KMS-11 (cell line): Measurements from ENCODE around the gene TMEM232.

Experiments used
- H2AFZ ChIP-seq: fragments of 200-600 bp; sonication (generic); 2 replicates; pipeline ENCODE4 v1.6.1; 2016; ENCODE audit warnings: antibody characterized with exemption, mixed run types, low read depth
- H3K27ac ChIP-seq: fragments of 200-600 bp; sonication (generic); 2 replicates; pipeline ENCODE4 v1.6.1; 2016; ENCODE audit warnings: mild to moderate bottlenecking, mixed run types
- H3K27me3 ChIP-seq: fragments of 200-600 bp; sonication (generic); 2 replicates; pipeline ENCODE4 v1.6.1; 2017; ENCODE audit warnings: mild to moderate bottlenecking, low read depth, mixed run types, moderate library complexity; ENCODE audit not compliant: insufficient read depth
- H3K36me3 ChIP-seq: fragments of 200-600 bp; sonication (generic); 2 replicates; pipeline ENCODE4 v1.6.1; 2017; ENCODE audit warnings: mild to moderate bottlenecking, mixed run types; ENCODE audit not compliant: insufficient read depth
- H3K4me1 ChIP-seq: fragments of 200-600 bp; sonication (generic); 2 replicates; pipeline ENCODE4 v1.6.1; 2016; ENCODE audit warnings: mild to moderate bottlenecking, low read depth, mixed run types; ENCODE audit not compliant: poor library complexity, severe bottlenecking
- H3K4me2 ChIP-seq: fragments of 200-600 bp; sonication (generic); 2 replicates; pipeline ENCODE4 v1.7.0; 2016; ENCODE audit warnings: mild to moderate bottlenecking, mixed run types
- H3K4me3 ChIP-seq: fragments of 200-600 bp; sonication (generic); IDR thresholded peaks from 2 replicates; pipeline ENCODE4 v1.6.1; 2017; ENCODE audit warnings: low read depth, low read length, mixed read lengths; ENCODE audit not compliant: insufficient read depth
- H3K79me2 ChIP-seq: fragments of 200-600 bp; sonication (generic); 2 replicates; pipeline ENCODE4 v1.6.1; 2016; ENCODE audit warnings: low read depth, mixed run types; ENCODE audit not compliant: insufficient read depth
- H3K9ac ChIP-seq: fragments of 200-600 bp; sonication (generic); 2 replicates; pipeline ENCODE4 v1.6.1; 2016; ENCODE audit warnings: mild to moderate bottlenecking, mixed run types
- H4K20me1 ChIP-seq: fragments of 200-600 bp; sonication (generic); 2 replicates; pipeline ENCODE4 v1.6.1; 2016; ENCODE audit warnings: mild to moderate bottlenecking, mixed run types; ENCODE audit not compliant: insufficient read depth
- CTCF ChIP-seq: fragments of 200-600 bp; sonication (generic); conservative IDR thresholded peaks from 2 replicates; pipeline ENCODE4 v1.6.1; 2017; ENCODE audit warnings: low read depth, mild to moderate bottlenecking, antibody characterized with exemption, low read length, moderate library complexity, mixed read lengths

TMEM232 gene

GRCh38 chr5:110718311-110718710 lies 8.2 kb downstream of the TMEM232 start:
- no peak overlapping the region for H3K4me3 ChIP-seq
- no peaks in the 10 kb centered on the region for H3K79me2 ChIP-seq
- H4K20me1 ChIP-seq, result no peaks in the 10 kb centered on the region
- H3K27me3 ChIP-seq, result no peaks in the 10 kb centered on the region
- no peak overlapping the region for H2AFZ ChIP-seq
- no peak for TF ChIP-seq CTCF
- H3K4me2 ChIP-seq, result no peak overlapping the region
- H3K9ac ChIP-seq, result no peak overlapping the region
- H3K27ac ChIP-seq, result no peak overlapping the region
- H3K36me3 ChIP-seq, result no peaks in the 10 kb centered on the region
- H3K4me1 ChIP-seq, result peaks cover 16% of the 10 kb centered on the region

GRCh38 chr5:110716247-110717245 lies 9.9 kb downstream of the TMEM232 start:
- no peaks in the 10 kb centered on the region for H4K20me1 ChIP-seq

GRCh38 chr5:110707260-110707844 lies 19.1 kb downstream of the TMEM232 start:
- Histone ChIP-seq H3K4me3 (no peak overlapping the region), H3K27me3 (no peaks in the 10 kb centered on the region), H3K79me2 (no peaks in the 10 kb centered on the region), H3K27ac (no peak overlapping the region), H2AFZ (no peak overlapping the region), H4K20me1 (no peaks in the 10 kb centered on the region), H3K4me1 (no peaks in the 10 kb centered on the region), H3K4me2 (no peak overlapping the region), H3K36me3 (no peaks in the 10 kb centered on the region), H3K9ac (no peak overlapping the region)
- TF ChIP-seq CTCF, result no peak

More at GRCh38 chr5:110716247-110717245, 9.9 kb downstream of the TMEM232 start:
- H3K27ac ChIP-seq, result peak overlapping the region; percentile 45; the same call in 1 of the 2 replicates
- no peak overlapping the region for H3K9ac ChIP-seq
- no peak overlapping the region for H3K4me3 ChIP-seq
- TF ChIP-seq CTCF, result no peak
- H3K27me3 ChIP-seq, result no peaks in the 10 kb centered on the region
- H3K4me2 ChIP-seq, result peak overlapping the region; percentile 37; the same call in 1 of the 2 replicates
- H3K79me2 ChIP-seq, result no peaks in the 10 kb centered on the region
- peaks cover 16% of the 10 kb centered on the region for H3K4me1 ChIP-seq
- H2AFZ ChIP-seq, result no peak overlapping the region
- H3K36me3 ChIP-seq, result no peaks in the 10 kb centered on the region

- TF ChIP-seq CTCF, result no peak
These were observed 21.1 kb downstream of the TMEM232 start for GRCh38 chr5:110705349-110705748.

More at GRCh38 chr5:110705349-110705748, 21.1 kb downstream of the TMEM232 start:
- Histone ChIP-seq H3K9ac (no peak overlapping the region), H3K4me3 (no peak overlapping the region), H4K20me1 (no peaks in the 10 kb centered on the region), H2AFZ (no peak overlapping the region), H3K4me1 (no peaks in the 10 kb centered on the region), H3K36me3 (no peaks in the 10 kb centered on the region), H3K79me2 (no peaks in the 10 kb centered on the region), H3K27ac (no peak overlapping the region), H3K27me3 (no peaks in the 10 kb centered on the region), H3K4me2 (no peak overlapping the region)
